SKM-1 treated with dmso at 0.1 percent for 144 hours (cell line): ENCODE results near the gene P2RY12.

ENCODE experiments used
- DNase-seq: peaks from one replicate; lab custom pipeline; 2025; ENCODE audit not compliant: unreplicated experiment; lab: John Stamatoyannopoulos, UW

Gene P2RY12

DNA sequence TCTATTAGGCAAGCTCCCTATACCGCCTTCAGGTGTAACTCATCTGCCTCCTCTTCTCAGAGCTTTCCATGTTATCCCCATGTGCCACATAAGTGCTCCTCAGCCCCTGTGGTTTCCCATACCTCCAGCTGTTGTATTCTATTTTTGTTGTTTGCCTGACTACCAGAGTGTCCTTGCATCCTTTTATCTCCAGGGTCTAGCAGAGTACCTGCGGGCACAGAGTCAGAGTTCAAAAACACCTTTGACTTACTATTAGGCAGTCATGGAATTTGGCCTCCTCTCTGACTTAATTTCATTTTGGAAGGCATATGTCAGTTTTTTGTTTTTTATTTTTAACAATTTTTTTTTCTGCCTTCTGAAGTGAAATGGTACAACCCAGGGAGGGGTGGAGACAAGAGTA lies 75.0 kb downstream of the P2RY12 start:
- no peak for DNase-seq

DNA sequence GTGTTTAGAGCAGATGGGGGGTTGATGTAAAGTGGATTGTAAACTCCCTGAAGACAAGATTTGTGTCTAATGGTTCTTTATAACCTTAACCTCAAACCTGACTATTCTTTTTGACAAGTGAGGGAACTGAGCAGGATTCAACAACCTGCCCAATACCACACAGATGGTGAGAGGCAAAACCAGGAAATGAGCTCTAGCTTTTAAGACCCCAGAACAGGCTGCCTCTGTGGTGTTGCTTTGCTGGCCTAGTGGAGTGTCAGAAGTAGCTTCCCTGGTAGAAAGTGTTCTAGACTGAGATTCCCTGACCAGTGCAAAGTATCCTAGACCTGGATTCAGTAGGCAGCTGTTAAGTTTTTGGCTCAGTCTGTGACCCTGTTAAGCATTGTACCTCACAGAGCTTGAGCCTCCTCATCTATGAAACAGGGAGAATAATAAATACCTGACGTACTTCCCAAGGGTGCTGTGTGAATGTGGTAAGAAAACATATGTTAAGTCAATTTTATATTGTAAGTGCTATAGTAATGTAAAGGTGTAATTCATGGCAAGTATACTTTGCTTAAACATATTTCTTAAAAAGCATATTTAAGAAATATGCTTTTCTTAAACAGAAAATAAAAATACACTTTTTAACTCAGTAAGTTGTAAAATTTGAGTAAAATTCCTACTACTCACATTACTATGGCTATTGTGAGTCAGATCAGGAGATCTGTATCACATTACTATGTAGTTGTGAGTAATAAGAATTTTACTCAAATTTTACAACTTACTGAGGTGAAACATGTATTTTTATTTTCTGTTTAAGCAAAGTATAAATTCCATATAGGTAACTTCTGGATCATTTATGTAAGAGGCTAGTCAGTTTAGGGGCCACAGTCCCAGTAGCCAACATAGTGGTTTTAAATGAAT lies 76.7 kb downstream of the P2RY12 start:
- no peak for DNase-seq

DNA sequence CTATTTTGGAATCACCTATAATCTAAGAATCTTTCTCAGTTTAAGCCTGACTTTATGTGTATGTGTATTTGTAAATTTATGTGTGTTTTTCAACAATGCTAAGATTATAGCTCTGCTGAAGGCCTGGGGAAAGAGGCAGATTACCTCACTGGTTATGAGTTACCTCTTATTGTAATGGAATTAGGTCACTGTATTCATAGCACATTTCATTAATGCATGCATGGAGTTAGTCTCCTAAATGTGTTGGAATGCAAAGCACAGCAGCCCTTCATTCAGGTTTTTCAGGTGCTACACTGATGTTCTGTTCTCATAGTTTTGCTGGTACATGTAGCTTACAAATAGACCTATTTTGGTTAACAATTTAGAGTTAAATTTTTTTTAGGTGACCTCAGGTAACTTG lies 77.4 kb downstream of the P2RY12 start:
- DNase-seq, result no peak

DNA sequence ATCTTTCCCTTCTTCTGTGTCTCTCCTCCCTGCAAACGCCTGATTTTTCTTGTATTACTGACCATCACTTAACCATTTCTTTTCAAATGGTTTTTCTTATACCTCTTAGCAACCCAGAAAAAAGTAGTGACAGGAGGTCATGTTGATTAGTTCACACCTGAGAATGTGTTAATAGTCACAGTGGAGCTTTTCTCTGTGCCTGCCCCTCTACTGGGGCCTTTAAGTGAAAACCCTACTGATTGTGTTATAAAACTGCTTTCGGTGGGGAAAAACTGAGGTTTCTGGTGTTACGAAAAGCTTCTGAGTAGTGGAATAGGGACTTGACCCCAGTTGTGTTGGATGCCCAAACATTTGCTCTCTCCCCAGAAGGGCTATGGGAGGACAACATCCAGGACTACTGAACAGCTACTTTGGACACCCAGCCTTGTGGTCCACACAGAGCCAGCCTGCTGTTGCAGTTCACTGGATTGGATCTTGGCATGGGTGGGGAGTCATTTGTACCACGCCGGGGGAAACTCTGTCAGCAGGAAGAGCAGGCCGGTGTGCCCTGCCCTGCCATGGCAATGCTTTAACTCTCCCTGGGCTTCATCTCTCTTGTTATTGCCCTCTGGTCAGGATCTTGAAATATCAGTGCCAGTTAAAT lies 78.3 kb downstream of the P2RY12 start:
- no peak for DNase-seq

DNA sequence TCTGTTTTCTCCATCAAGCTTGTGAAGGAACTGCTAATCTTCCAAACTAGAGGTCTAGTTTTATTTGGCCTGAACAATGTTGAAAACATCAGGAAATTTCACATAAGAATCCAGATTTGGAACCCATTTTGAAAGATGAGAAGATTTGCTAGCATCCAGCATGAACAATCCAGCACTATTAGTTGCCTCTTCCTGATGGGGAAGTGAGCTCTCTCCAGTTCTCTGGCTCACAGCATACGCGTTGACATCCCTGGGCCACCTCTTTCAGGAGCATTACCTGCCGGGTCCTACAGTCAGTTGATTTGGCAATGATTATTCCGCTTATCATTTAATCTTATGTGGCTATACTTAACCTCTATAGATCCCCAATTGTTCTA lies 78.8 kb downstream of the P2RY12 start:
- DNase-seq, result no peak

DNA sequence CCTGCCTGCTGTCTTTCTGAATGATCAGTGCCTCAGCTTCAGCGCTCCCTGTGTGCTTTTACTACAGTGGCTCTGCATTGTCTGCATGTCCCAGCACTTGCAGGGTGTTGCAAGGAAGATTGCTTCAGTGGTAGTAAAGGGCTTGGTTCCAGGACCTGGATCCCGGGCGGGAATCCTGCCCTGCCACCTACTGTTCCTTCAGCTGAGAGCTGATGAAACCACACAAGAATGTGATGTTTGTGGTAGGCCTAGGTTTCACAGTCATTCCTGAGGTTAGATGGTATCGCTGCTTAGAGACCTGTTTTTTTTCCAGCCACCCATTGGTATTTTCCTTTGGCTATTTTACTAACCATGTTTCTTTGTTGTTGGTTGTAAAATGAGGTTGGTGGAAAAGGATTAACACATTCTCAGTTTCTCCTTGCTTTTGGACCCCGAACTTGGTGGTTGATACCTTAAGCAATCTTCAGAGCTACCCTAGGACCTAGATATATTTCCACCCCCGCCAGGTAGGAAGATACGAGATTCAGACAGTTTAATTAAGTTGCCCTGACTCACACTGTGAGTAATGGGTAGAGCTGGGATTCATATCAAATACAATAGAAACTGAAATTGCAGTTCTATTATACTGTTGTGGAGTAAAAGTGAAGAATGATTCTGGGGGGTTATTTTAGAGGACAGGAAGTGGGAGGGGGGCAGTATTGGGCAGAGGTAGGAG lies 79.3 kb downstream of the P2RY12 start:
- DNase-seq, result no peak

DNA sequence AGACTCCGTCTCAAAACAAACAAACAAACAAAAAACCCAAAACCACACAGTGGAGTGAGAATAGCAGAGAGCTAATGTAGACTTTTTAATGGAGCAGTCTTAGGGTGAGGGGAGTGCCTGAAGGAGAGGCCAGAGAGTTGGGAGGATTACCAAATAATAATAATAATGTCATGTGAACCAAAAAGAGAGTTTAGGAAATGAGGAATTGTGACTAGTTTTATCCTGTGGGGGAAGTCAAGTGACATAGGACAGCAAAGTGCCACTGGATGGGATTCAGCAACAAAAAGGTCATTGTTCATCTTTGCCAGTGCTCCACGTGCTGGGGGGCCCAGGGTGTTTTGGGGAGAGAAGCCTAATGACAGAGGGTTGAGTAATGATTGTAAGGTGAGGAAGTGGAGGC lies 80.8 kb downstream of the P2RY12 start:
- DNase-seq, result no peak

DNA sequence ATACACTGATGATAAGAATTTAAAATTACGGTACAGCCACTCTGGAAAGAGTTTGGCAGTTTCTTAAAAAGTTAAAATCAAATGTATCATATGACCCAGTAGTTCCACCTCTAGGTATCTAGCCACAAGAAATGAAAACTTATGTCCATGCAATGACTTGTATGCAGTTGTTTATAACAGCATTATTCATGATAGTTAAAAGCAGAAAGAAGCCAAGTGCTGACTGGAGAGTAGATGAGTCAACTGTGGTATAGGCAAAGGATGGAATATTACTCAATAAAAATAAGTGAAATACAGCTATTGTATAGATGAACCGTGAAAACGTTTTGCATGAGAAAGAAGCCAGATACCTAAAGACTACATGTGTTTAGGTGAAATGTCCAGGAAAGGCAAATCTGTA lies 82.8 kb downstream of the P2RY12 start:
- DNase-seq, result no peak

DNA sequence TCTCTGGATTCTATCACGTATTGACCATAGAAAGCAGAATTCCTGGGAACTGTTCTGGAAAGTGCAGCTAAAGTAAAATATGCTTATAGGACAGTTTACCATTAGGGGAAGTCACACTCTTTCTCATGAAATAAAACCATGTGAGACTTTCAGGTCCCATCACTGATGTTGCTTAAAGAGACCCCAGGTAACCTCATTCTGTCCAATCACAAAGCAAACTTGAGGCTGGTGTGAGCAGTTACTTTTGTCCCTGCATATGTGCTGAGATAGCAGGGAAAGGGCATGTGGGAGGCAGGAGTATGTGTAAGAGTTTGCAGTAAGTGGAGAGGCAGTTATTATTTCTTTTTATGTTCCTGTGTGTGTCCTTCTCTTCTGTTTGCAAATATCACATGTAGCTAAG lies 84.0 kb downstream of the P2RY12 start:
- DNase-seq, result no peak

DNA sequence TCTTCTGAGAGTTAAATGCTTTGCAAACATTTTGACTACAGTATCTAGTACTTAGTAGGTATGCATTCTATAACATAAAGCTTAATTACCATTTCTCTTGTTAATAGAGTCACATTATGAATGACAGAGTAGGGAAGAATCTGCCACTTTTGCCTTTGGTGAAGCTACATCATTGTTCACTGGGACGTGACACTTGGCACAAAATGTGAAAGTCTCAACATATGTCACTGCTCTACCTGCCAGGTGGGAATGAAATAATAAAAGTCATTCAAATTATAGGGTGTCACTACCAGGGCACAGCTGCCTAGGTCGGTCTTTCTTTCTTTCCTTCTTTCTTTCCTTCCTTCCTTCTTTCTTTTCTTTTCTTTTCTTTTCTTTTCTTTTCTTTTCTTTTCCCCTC lies 85.5 kb downstream of the P2RY12 start:
- no peak for DNase-seq

DNA sequence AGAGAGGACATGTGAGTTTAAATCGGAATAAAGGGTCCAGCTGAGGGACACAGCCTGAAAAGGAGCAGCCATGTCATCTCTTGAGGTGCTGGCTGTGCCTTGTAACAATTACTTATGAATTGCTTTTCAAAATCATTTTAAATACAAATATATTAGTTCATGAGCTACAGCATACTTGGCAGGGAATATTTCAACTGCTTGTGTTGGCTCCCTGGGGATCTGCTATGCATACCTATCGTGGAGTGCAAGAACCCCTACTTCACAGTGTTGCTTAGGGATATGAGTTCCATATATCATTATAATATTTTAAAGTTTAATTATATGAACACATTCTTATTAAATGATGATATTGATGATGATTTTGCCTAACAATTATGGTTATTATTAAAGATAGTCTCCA lies 87.1 kb downstream of the P2RY12 start:
- DNase-seq, result no peak

DNA sequence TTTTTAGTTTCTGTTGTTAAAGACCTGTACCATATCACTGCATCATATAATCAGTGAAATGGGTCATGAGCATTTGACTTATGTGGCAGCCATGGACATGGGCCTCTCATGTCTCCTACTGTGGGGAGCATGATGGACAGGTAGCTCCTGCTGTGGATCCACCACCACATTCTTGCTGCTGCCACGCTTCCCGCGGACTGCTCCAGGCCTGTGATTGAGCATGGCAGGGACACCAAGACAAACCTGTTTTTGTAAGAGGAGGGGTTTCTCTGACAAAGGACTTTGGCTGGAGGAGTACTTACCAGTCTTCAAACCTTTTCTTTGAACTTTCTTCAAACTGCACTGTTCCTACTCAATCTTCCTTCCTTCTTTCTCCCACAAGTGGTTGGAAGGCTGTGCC lies 88.3 kb downstream of the P2RY12 start:
- no peak for DNase-seq

DNA sequence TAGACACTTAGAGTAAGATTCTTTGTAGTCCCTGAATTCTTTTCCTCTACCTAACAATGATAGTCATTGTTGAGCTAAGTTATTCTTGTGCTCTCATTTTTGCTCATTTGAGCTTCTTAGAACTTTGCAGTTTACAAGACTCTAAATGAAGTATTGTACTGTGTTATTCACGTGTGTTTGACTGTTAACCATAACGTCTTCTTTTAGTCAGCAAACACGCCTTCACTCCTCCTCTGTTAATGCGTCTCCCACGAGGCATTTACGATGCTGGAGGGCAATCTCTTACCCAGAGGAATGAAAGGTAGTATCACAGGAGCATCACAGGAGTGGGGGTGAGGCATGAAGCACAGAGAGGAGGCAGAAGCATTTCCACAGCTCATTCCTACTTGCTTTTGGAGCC lies 91.4 kb downstream of the P2RY12 start:
- no peak for DNase-seq

DNA sequence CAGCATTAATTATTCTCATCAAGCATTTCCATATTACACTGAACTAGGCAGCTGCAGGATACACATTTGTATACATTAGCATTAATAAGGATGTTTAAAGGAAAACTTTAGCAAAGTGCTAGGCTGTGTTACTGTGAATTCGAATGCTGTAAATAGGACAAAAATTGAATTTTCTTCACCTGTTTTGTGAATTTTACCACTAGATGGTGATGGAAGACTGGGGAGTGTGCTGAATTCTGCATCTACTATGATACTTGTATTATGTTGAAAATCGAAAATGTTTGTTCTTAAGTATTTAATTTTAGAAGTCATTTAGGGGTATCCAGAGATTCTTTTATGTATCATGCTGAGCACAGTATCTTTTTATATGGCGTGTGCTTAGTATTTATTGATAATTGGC lies 93.9 kb downstream of the P2RY12 start:
- peak; percentile 45 for DNase-seq

DNA sequence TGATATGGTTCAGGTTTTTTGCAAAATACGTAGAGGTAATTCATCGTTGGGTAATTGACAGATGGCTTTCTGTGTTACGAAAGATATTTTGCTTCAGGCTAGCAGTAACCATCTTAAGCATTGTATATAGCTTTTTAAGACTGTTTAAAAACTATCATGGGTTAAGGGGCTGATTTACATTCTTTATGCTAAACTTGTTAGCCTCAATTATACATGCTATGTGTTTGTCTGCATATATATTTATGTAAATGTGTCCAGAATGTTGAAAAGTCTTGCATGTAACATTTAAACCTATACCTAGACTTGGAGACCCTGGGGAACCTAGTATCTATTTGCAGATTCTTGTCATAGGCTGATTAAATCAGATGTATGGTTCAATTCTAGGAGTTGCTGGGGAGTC lies 95.1 kb downstream of the P2RY12 start:
- DNase-seq, result no peak
